Trophoblast cell (in vitro differentiated cells and primary cell): Measurements from ENCODE around the gene SAP25.

Source experiments
- DNase-seq, 2 donors: peaks; one replicate each; pipeline ENCODE4 v3.0.0-alpha.2; 2016
- H2AFZ ChIP-seq: 2 replicates; pipeline ENCODE4 v1.6.1; 2013; ENCODE audit warnings: low read length, moderate library complexity, mild to moderate bottlenecking; ENCODE audit not compliant: insufficient read depth, poor library complexity
- H2AK5ac ChIP-seq: 2 replicates; pipeline ENCODE4 v1.6.1; 2013; ENCODE audit warnings: mild to moderate bottlenecking, low read length
- H2BK120ac ChIP-seq: 2 replicates; pipeline ENCODE4 v1.6.1; 2013; ENCODE audit warnings: low read length, mild to moderate bottlenecking, moderate library complexity; ENCODE audit not compliant: insufficient read depth, poor library complexity
- H2BK12ac ChIP-seq: 2 replicates; pipeline ENCODE4 v1.6.1; 2013; ENCODE audit warnings: mild to moderate bottlenecking, low read length, moderate library complexity
- H2BK5ac ChIP-seq: 2 replicates; pipeline ENCODE4 v1.6.1; 2013; ENCODE audit warnings: low read length, low read depth, moderate library complexity, mild to moderate bottlenecking; ENCODE audit not compliant: poor library complexity
- H3K14ac ChIP-seq: 2 replicates; pipeline ENCODE4 v1.6.1; 2013; ENCODE audit warnings: mild to moderate bottlenecking, low read length
- H3K18ac ChIP-seq: 2 replicates; pipeline ENCODE4 v1.6.1; 2013; ENCODE audit warnings: mild to moderate bottlenecking, low read length
- H3K23ac ChIP-seq: 2 replicates; pipeline ENCODE4 v1.6.1; 2013; ENCODE audit warnings: low read length
- H3K27ac ChIP-seq: 2 replicates; pipeline ENCODE4 v1.5.1; 2013; ENCODE audit warnings: low read depth, mild to moderate bottlenecking, inconsistent platforms, low read length, moderate library complexity
- H3K27me3 ChIP-seq: 2 replicates; pipeline ENCODE4 v1.6.1; 2013; ENCODE audit warnings: inconsistent platforms, mild to moderate bottlenecking, low read length, moderate library complexity; ENCODE audit not compliant: insufficient read depth
- H3K36me3 ChIP-seq, 2 experiments: 1 replicate in 1 of 2; 2 replicates in 1 of 2; pipeline ENCODE4 v1.6.1; 2013; ENCODE audit warnings: low read length in 2 of 2, mild to moderate bottlenecking in 2 of 2, moderate library complexity in 1 of 2; ENCODE audit not compliant: insufficient read depth in 2 of 2, control insufficient read depth in 1 of 2
- H3K4ac ChIP-seq: 2 replicates; pipeline ENCODE4 v1.6.1; 2013; ENCODE audit warnings: low read depth, mild to moderate bottlenecking, low read length, moderate library complexity
- H3K4me1 ChIP-seq, 2 experiments: 1 replicate in 1 of 2; 2 replicates in 1 of 2; pipeline ENCODE4 v1.6.1; 2013; ENCODE audit warnings: low read length in 2 of 2, mild to moderate bottlenecking in 2 of 2, moderate library complexity in 1 of 2; ENCODE audit not compliant: insufficient read depth in 2 of 2, control insufficient read depth in 1 of 2
- H3K4me2 ChIP-seq: 2 replicates; pipeline ENCODE4 v1.6.1; 2013; ENCODE audit warnings: inconsistent platforms, mild to moderate bottlenecking, low read length, moderate library complexity
- H3K4me3 ChIP-seq: 2 replicates; pipeline ENCODE4 v1.5.1; 2013; ENCODE audit warnings: mild to moderate bottlenecking, low read depth, low read length, inconsistent platforms
- H3K79me1 ChIP-seq: one replicate; pipeline ENCODE4 v1.6.1; 2013; ENCODE audit warnings: low read length
- H3K79me2 ChIP-seq: 2 replicates; pipeline ENCODE4 v1.6.1; 2013; ENCODE audit warnings: low read length, mild to moderate bottlenecking; ENCODE audit not compliant: control insufficient read depth, insufficient read depth, poor library complexity
- H3K9ac ChIP-seq: 2 replicates; pipeline ENCODE4 v1.6.1; 2013; ENCODE audit warnings: mild to moderate bottlenecking, low read length
- H3K9me3 ChIP-seq: 2 replicates; pipeline ENCODE4 v1.6.1; 2013; ENCODE audit warnings: low read depth, mild to moderate bottlenecking, control low read depth, inconsistent platforms, low read length; ENCODE audit not compliant: insufficient read depth
- H4K12ac ChIP-seq: 2 replicates; pipeline ENCODE4 v1.6.1; 2013; ENCODE audit warnings: low read depth, mild to moderate bottlenecking, low read length, moderate library complexity
- H4K8ac ChIP-seq: 2 replicates; pipeline ENCODE4 v1.6.1; 2013; ENCODE audit warnings: low read depth, mild to moderate bottlenecking, low read length, moderate library complexity
- H4K91ac ChIP-seq: one replicate; pipeline ENCODE4 v1.6.1; 2013; ENCODE audit warnings: low read depth, mild to moderate bottlenecking, low read length, moderate library complexity
- WGBS: extraction: QIAGEN DNeasy Blood & Tissue Kit; methylation state at CpG from one replicate; pipeline ENCODE4 v1.1.7; 2013; ENCODE audit warnings: missing lambda C conversion rate; ENCODE audit not compliant: insufficient read length, insufficient coverage; ENCODE audit errors: extremely low coverage; 5-methylcytosine and 5-hydroxymethylcytosine counted together

SAP25 gene

GRCh38 chr7:100583132-100584053 lies 9.7 kb upstream of the SAP25 start:
- Histone ChIP-seq H3K4me1 (peaks cover 12 to 21% of the 10 kb centered on the region in 2 experiments), H3K36me3 (peaks cover 38 to 44% of the 10 kb centered on the region in 2 experiments)
- WGBS: no CpG with 5 or more reads among the region's 23 CpGs

GRCh38 chr7:100582650-100583049 lies 8.9 kb upstream of the SAP25 start:
- no peak overlapping the region for H3K14ac ChIP-seq
- H3K4me2 ChIP-seq: no peak overlapping the region
- WGBS: no CpG with 5 or more reads among the region's 11 CpGs
- no peak overlapping the region for H3K4me3 ChIP-seq
- H4K12ac ChIP-seq: no peak overlapping the region
- peaks cover 45 to 51% of the 10 kb centered on the region in 2 experiments for H3K36me3 ChIP-seq
- no peak overlapping the region for H4K8ac ChIP-seq
- no peak overlapping the region for H3K18ac ChIP-seq
- no peak overlapping the region for H2BK120ac ChIP-seq
- H3K9ac ChIP-seq: no peak overlapping the region
- no peaks in the 10 kb centered on the region for H3K27me3 ChIP-seq
- peaks cover 17% of the 10 kb centered on the region for H3K79me1 ChIP-seq
- no peak overlapping the region for H3K27ac ChIP-seq
- peaks cover 6% of the 10 kb centered on the region for H3K79me2 ChIP-seq
- H3K9me3 ChIP-seq: peaks cover 3% of the 10 kb centered on the region
- no peak overlapping the region for H3K4ac ChIP-seq
- H2BK12ac ChIP-seq: no peak overlapping the region
- DNase-seq: no peak
- no peak overlapping the region for H3K23ac ChIP-seq
- peaks cover 12 to 21% of the 10 kb centered on the region in 2 experiments for H3K4me1 ChIP-seq
- H2AK5ac ChIP-seq: no peak overlapping the region
- H2BK5ac ChIP-seq: no peak overlapping the region
- H4K91ac ChIP-seq: no peak overlapping the region
- H2AFZ ChIP-seq: no peak overlapping the region

More at GRCh38 chr7:100583132-100584053, 9.7 kb upstream of the SAP25 start:
- peak overlapping the region; percentile 16 for H3K4ac ChIP-seq
- peak overlapping the region; percentile 23 for H3K14ac ChIP-seq
- no peak overlapping the region for H2BK12ac ChIP-seq
- peak overlapping the region; percentile 20 for H3K27ac ChIP-seq
- no peak overlapping the region for H4K8ac ChIP-seq
- H3K9ac ChIP-seq: no peak overlapping the region
- H4K91ac ChIP-seq: no peak overlapping the region
- no peak overlapping the region for H3K4me2 ChIP-seq
- H3K79me1 ChIP-seq: peaks cover 17% of the 10 kb centered on the region
- DNase-seq: peak in 1 of 2 donors; percentile 18
- H4K12ac ChIP-seq: peak overlapping the region; percentile 21
- no peak overlapping the region for H2BK120ac ChIP-seq
- H3K23ac ChIP-seq: no peak overlapping the region
- H3K4me3 ChIP-seq: no peak overlapping the region
- no peaks in the 10 kb centered on the region for H3K27me3 ChIP-seq
- H3K18ac ChIP-seq: peak overlapping the region; percentile 24
- H2AK5ac ChIP-seq: no peak overlapping the region
- no peak overlapping the region for H2BK5ac ChIP-seq
- H2AFZ ChIP-seq: no peak overlapping the region
- H3K9me3 ChIP-seq: peaks cover 3% of the 10 kb centered on the region
- peaks cover 6% of the 10 kb centered on the region for H3K79me2 ChIP-seq

GRCh38 chr7:100582041-100582579 lies 8.4 kb upstream of the SAP25 start:
- no CpG with 5 or more reads among the region's 20 CpGs for WGBS
- no peak overlapping the region for H3K4me3 ChIP-seq
- no peak overlapping the region for H3K27ac ChIP-seq
- H3K9me3 ChIP-seq: peaks cover 3% of the 10 kb centered on the region
- no peak overlapping the region for H2BK5ac ChIP-seq
- H4K12ac ChIP-seq: peak overlapping the region; percentile 8
- H2AFZ ChIP-seq: no peak overlapping the region
- peaks cover 12 to 21% of the 10 kb centered on the region in 2 experiments for H3K4me1 ChIP-seq
- peaks cover 6% of the 10 kb centered on the region for H3K79me2 ChIP-seq
- peaks cover 17% of the 10 kb centered on the region for H3K79me1 ChIP-seq
- DNase-seq: peak in 1 of 2 donors; percentile 48
- no peak overlapping the region for H2BK120ac ChIP-seq
- H4K91ac ChIP-seq: no peak overlapping the region
- no peak overlapping the region for H3K4me2 ChIP-seq
- H3K18ac ChIP-seq: no peak overlapping the region
- no peak overlapping the region for H3K23ac ChIP-seq
- no peak overlapping the region for H4K8ac ChIP-seq
- H2AK5ac ChIP-seq: no peak overlapping the region
- no peak overlapping the region for H3K9ac ChIP-seq
- no peak overlapping the region for H3K14ac ChIP-seq
- no peaks in the 10 kb centered on the region for H3K27me3 ChIP-seq
- peaks cover 51 to 56% of the 10 kb centered on the region in 2 experiments for H3K36me3 ChIP-seq
- no peak overlapping the region for H2BK12ac ChIP-seq
- H3K4ac ChIP-seq: no peak overlapping the region

GRCh38 chr7:100580466-100581283 lies 7.0 kb upstream of the SAP25 start:
- Histone ChIP-seq H2AFZ (no peak overlapping the region), H3K18ac (no peak overlapping the region), H3K4me1 (peaks cover 12 to 19% of the 10 kb centered on the region in 2 experiments), H3K4ac (no peak overlapping the region), H3K79me1 (peaks cover 10% of the 10 kb centered on the region), H2BK5ac (no peak overlapping the region), H3K23ac (no peak overlapping the region), H3K4me3 (peak overlapping the region; percentile 27), H3K14ac (no peak overlapping the region), H3K9ac (no peak overlapping the region), H3K27ac (no peak overlapping the region), H4K12ac (no peak overlapping the region), H2BK120ac (no peak overlapping the region), H3K36me3 (peaks cover 65 to 71% of the 10 kb centered on the region in 2 experiments), H4K8ac (no peak overlapping the region), H3K4me2 (no peak overlapping the region), H4K91ac (no peak overlapping the region), H3K27me3 (no peaks in the 10 kb centered on the region), H2AK5ac (no peak overlapping the region), H3K9me3 (peaks cover 3% of the 10 kb centered on the region), H3K79me2 (peaks cover 3% of the 10 kb centered on the region), H2BK12ac (no peak overlapping the region)
- WGBS: 100% methylated on average over 2 of the region's 11 CpGs
- no peak for DNase-seq
